ENCODE data around the gene TEX44. TPM values are rescaled to one million over a fixed set of nuclear protein-coding genes. Genes with fewer than 3 reads are reported as not detected.

Gene TEX44
- total and polyA plus RNA-seq, 8 donors = not detected

DNA sequence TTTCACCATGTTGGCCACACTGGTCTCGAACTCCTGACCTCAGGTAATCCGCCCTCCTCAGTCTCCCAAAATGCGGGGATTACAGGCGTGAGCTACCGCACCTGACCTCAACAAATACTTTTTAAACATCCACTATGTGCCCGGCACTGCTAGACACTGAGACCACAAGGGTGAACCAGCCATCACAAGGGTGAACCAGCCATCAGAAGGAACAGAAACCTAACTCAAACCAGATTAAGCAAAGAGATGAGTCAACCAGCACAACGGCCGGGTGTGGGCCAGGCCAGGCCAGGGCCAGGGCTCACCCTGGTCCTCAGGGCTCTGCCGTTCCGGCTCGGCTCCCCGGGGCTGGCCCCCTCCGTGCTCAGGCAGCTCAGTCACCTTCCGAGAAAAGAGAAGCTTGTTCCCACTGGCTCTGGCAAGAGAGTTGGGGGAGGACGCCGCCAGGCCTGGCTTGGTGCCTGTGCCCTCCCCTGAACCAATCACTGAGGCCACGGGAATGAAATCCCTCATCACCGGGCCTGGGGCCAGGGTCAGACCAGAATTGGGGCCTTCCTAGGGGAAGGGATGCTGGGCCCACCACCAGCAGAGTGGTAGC lies 4.4 kb downstream of the TEX44 start:
- no peaks in the 10 kb centered on the region for H3K9me3 ChIP-seq
- FAIRE-seq (no peak), DNase-seq (no peak), ATAC-seq (peak in 1 of 4 donors; percentile 50)
- no peaks in the 10 kb centered on the region for H3K4me1 ChIP-seq
- 64 to 71% methylated on average over 18 of the region's 18 CpGs for WGBS, 2 donors
- no peak overlapping the region for H3K4me3 ChIP-seq
- no peak overlapping the region for H3K27ac ChIP-seq
- TF ChIP-seq CTCF (IDR thresholded peaks at IDR 0.05) = no peak
- intact Hi-C loops (cut with DNase I) = no loop called here
- H3K36me3 ChIP-seq = no peaks in the 10 kb centered on the region
- no peaks in the 10 kb centered on the region for H3K27me3 ChIP-seq

DNA sequence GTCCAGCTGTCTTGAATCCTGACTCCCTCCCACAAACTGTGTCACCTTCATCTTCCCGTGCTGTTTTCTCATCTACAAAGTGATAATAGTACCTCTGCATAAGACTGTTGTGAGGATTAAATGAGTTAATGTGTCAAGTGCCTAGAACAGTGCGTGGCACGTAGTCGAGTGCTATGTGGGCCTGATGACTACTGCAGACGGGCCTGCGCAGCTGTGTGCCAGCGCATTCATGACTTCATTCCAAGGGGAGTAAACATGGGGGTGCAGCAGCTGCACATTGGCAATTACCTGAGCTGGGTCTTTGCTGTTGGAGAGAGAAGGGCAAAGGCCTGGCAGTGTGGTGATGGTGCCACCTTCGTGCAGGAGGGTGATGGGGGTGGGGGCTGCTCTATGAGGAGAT lies 5.0 kb downstream of the TEX44 start:
- no peak overlapping the region for H3K27ac ChIP-seq
- H3K4me1 ChIP-seq = no peaks in the 10 kb centered on the region
- ATAC-seq (no peak), FAIRE-seq (no peak), DNase-seq (no peak)
- no peaks in the 10 kb centered on the region for H3K9me3 ChIP-seq
- H3K27me3 ChIP-seq = no peaks in the 10 kb centered on the region
- intact Hi-C loops (cut with DNase I) = no loop called here
- no peak for TF ChIP-seq CTCF (IDR thresholded peaks at IDR 0.05)
- H3K36me3 ChIP-seq = no peaks in the 10 kb centered on the region
- no peak overlapping the region for H3K4me3 ChIP-seq
- 86 to 87% methylated on average over 8 of the region's 8 CpGs for WGBS, 2 donors

- H3K27ac ChIP-seq = no peak overlapping the region
- no peaks in the 10 kb centered on the region for H3K27me3 ChIP-seq
- H3K4me1 ChIP-seq = peaks cover 9 to 11% (median 11%) of the 10 kb centered on the region in 3 donors
- intact Hi-C loops (cut with DNase I) = no loop called here
- no peak overlapping the region for H3K4me3 ChIP-seq
- no peak for FAIRE-seq
- no peaks in the 10 kb centered on the region for H3K9me3 ChIP-seq
- no peak for TF ChIP-seq CTCF (IDR thresholded peaks at IDR 0.05)
- no peaks in the 10 kb centered on the region for H3K36me3 ChIP-seq
- peak in 1 of 6 donors; percentile 52 for DNase-seq
- 73 to 77% methylated on average over 11 of the region's 11 CpGs for WGBS, 2 donors
- ATAC-seq = no peak
Observed at GRCh38 chr2:231600619-231601355, 8.1 kb downstream of the TEX44 start.

DNA sequence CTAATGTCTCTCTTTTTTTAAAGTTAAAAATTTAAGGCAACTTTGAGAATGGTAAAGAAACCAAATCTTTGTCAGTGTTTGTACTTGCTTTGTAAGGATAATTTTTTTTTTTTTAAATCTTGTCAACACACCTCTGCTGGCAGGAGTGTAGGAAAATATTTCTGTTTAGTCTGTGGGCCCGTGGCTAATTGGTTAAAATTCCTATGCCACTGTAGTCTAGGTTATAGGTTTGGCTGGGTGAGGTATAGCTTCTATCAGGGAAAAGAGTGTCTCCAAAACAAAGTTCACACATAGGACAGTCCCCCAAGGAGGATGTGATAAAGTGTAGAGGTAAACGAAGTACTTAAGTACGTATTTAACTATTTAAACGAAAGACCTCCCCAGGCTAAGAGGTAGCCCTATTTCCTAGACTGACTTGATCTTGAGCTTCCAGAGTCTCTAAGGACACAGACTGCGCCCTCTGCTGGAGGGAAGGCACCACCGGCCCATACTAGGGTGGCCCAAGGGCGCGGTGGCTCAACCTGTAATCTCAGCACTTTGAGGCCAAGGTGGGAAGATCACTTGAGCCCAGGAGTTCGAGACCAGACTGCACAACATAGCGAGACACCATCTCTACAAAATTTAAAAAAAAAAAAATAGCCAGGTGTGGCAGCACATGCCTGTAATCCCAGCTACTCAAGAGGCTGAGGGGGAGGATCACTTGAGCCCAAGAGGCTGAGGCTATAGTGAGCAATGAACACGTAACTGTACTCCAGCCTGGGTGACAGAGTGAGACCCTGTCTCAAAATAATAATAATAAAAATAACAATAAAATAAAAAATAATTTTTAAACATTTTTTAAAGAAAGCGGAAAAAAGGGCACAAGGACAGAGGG lies 8.9 kb downstream of the TEX44 start:
- WGBS, 2 donors = 34 to 35% methylated on average over 12 of the region's 12 CpGs
- DNase-seq = peak; percentile 73 to 90 (median 84)
- peak; percentile 68 to 82 (median 80) for TF ChIP-seq CTCF (IDR thresholded peaks at IDR 0.05)
- no peaks in the 10 kb centered on the region for H3K9me3 ChIP-seq
- FAIRE-seq = no peak
- ATAC-seq = peak; percentile 28 to 44 (median 40)
- intact Hi-C loops (cut with DNase I) = no loop called here
- H3K27me3 ChIP-seq = no peaks in the 10 kb centered on the region
- H3K27ac ChIP-seq = no peak overlapping the region
- peaks cover 9 to 11% (median 11%) of the 10 kb centered on the region in 3 donors for H3K4me1 ChIP-seq
- H3K4me3 ChIP-seq = no peak overlapping the region
- no peaks in the 10 kb centered on the region for H3K36me3 ChIP-seq
